HepG2 (cell line): Measurements from ENCODE around the gene FAM76A. TPM values are rescaled to one million over a fixed set of nuclear protein-coding genes. Genes with fewer than 3 reads are reported as not detected.

Source experiments
- ATAC-seq: fragments of 200-7000 bp; cut with Tn5 transposase; 3 replicates; pipeline ENCODE4 v1.9.1; 2020; ENCODE audit warnings: mild to moderate bottlenecking, moderate library complexity
- Bru-seq: library from RNA; stranded (reverse); fragments of 400-500 nt; gene quantifications from one replicate; lab custom pipeline; 2021; lab: Mats Ljungman, UMichigan
- BruChase-seq, 2 experiments: library from RNA; stranded (reverse); fragments of 400-500 nt; gene quantifications; one replicate each; lab custom pipeline; 2021; lab: Mats Ljungman, UMichigan
- BruUV-seq: library from RNA; stranded (reverse); fragments of 400-500 nt; replicated peaks from 2 replicates; lab custom pipeline; 2021; lab: Mats Ljungman, UMichigan
- CTCF ChIA-PET: fragments of 300-600 bp; formaldehyde crosslinking; extraction: SDS; loops from one replicate; lab custom pipeline; 2021; ENCODE audit warnings: low total read pairs, inconsistent platforms, low intra/inter-chr PET ratio; lab: Yijun Ruan, JAX
- POLR2A ChIA-PET: fragments of 350-600 bp; sonication (Branson Sonifier 250); formaldehyde crosslinking; loops from one replicate; lab custom pipeline; 2020; ENCODE audit warnings: antibody characterized with exemption, inconsistent platforms; lab: Yijun Ruan, JAX
- DNase-seq: peaks from one replicate; pipeline ENCODE4 v3.0.0-alpha.2; 2015; ENCODE audit warnings: low spot score
- FAIRE-seq: peaks from 3 replicates; lab custom pipeline; 2011; peaks lifted over from hg19 to GRCh38; lab: Jason Lieb, UNC
- H2AFZ ChIP-seq: one replicate; pipeline ENCODE4 v1.6.1; 2011; ENCODE audit warnings: low read length, inconsistent platforms
- H3K27ac ChIP-seq: fragments of 300-600 bp; 3 replicates; pipeline ENCODE4 v1.8.0; 2011; ENCODE audit warnings: mixed run types, mild to moderate bottlenecking, mixed read lengths, low read length, inconsistent platforms; ENCODE audit not compliant: insufficient read depth; ENCODE audit errors: extremely low read length
- H3K27me3 ChIP-seq, 2 experiments: fragments of 200-600 bp in 1 of 2; 2 replicates in 1 of 2; 3 replicates in 1 of 2; pipeline versions ENCODE4 v1.6.0 to v1.8.0; 2011; ENCODE audit warnings: low read length in 2 of 2, mild to moderate bottlenecking in 2 of 2, moderate library complexity in 2 of 2, inconsistent platforms in 1 of 2; ENCODE audit not compliant: insufficient read depth in 2 of 2, control insufficient read depth in 1 of 2
- H3K36me3 ChIP-seq, 2 experiments: fragments of 200-600 bp in 1 of 2; replicated peaks in 1 of 2; 2 replicates in 1 of 2; 3 replicates in 1 of 2; pipeline versions ENCODE4 v1.5.1 to v1.8.0; 2011; ENCODE audit warnings: low read length in 2 of 2, inconsistent platforms in 1 of 2; ENCODE audit not compliant: insufficient read depth in 2 of 2, control insufficient read depth in 1 of 2
- H3K4me1 ChIP-seq: 2 replicates; pipeline ENCODE4 v1.5.1; 2012; ENCODE audit warnings: low read length, inconsistent platforms; ENCODE audit not compliant: insufficient read depth
- H3K4me2 ChIP-seq: 2 replicates; pipeline ENCODE4 v1.6.0; 2011; ENCODE audit warnings: low read depth, low read length, inconsistent platforms
- H3K4me3 ChIP-seq, 3 experiments: fragments of 200-600 bp in 1 of 3; sonication (generic), shearing (Covaris generic) in 1 of 3; replicated peaks in 1 of 3; 2 replicates each; pipeline ENCODE4 v1.5.1; 2011 to 2016; ENCODE audit warnings: low read length in 3 of 3, inconsistent platforms in 2 of 3, low read depth in 2 of 3, mild to moderate bottlenecking in 2 of 3, control low read depth in 1 of 3, mixed read lengths in 1 of 3; ENCODE audit not compliant: insufficient read depth in 1 of 3
- H3K79me2 ChIP-seq: one replicate; pipeline ENCODE4 v1.6.1; 2011; ENCODE audit warnings: low read length, inconsistent platforms; ENCODE audit not compliant: insufficient read depth
- H3K9ac ChIP-seq: 2 replicates; pipeline ENCODE4 v1.6.0; 2011; ENCODE audit warnings: mild to moderate bottlenecking, low read depth, low read length, inconsistent platforms; ENCODE audit not compliant: insufficient read depth
- H3K9me3 ChIP-seq: 2 replicates; pipeline ENCODE4 v1.5.1; 2012; ENCODE audit warnings: mild to moderate bottlenecking, low read length
- H4K20me1 ChIP-seq: 2 replicates; pipeline ENCODE4 v1.6.0; 2011; ENCODE audit warnings: inconsistent platforms, mild to moderate bottlenecking, low read length, moderate library complexity; ENCODE audit not compliant: insufficient read depth
- DMAP1 ChIP-seq: IDR thresholded peaks from 2 replicates; pipeline ENCODE4 v1.6.1; 2016
- DNMT3B ChIP-seq: conservative IDR thresholded peaks from 2 replicates; pipeline ENCODE4 v1.6.1; 2016; ENCODE audit warnings: missing biosample characterization, control low read depth
- EHMT2 ChIP-seq: fragments of 200-600 bp; sonication (generic); IDR thresholded peaks from 2 replicates; pipeline ENCODE4 v1.7.0; 2017; ENCODE audit warnings: antibody characterized with exemption, low read depth, low read length, borderline replicate concordance
- FIP1L1 ChIP-seq: fragments of 200-400 bp; formaldehyde crosslinking; IDR thresholded peaks from 2 replicates; pipeline ENCODE4 v1.6.1; 2018; ENCODE audit warnings: low read depth, mild to moderate bottlenecking, low read length, moderate library complexity, borderline replicate concordance; ENCODE audit not compliant: insufficient read depth
- MED1 ChIP-seq: sonication (generic); formaldehyde crosslinking; IDR thresholded peaks from 2 replicates; pipeline ENCODE4 v1.4.0; 2020; ENCODE audit warnings: missing genetic modification reagents
- MTF2 ChIP-seq: sonication (generic); formaldehyde crosslinking; IDR thresholded peaks from 2 replicates; pipeline ENCODE4 v1.5.0; 2020; ENCODE audit warnings: missing genetic modification reagents, borderline replicate concordance
- ZFP91 ChIP-seq: sonication (generic); formaldehyde crosslinking; IDR thresholded peaks from 2 replicates; pipeline ENCODE4 v1.9.0; 2022; ENCODE audit warnings: missing genetic modification reagents, mild to moderate bottlenecking, borderline replicate concordance
- ZMAT3 ChIP-seq: sonication (generic); formaldehyde crosslinking; conservative IDR thresholded peaks from 2 replicates; pipeline ENCODE4 v1.7.0; 2021; ENCODE audit warnings: missing genetic modification reagents
- ZMYM2 ChIP-seq: sonication (generic); formaldehyde crosslinking; IDR thresholded peaks from 2 replicates; pipeline ENCODE4 v1.8.0; 2022; ENCODE audit warnings: mild to moderate bottlenecking, missing genetic modification reagents
- ZNF343 ChIP-seq: sonication (generic); formaldehyde crosslinking; IDR thresholded peaks from 2 replicates; pipeline ENCODE4 v1.4.0; 2020; ENCODE audit warnings: mild to moderate bottlenecking, missing genetic modification reagents
- ZNF619 ChIP-seq: sonication (generic); formaldehyde crosslinking; IDR thresholded peaks from 2 replicates; pipeline ENCODE4 v1.4.0; 2020; ENCODE audit warnings: mild to moderate bottlenecking, missing genetic modification reagents
- ZNF788 ChIP-seq: sonication (generic); formaldehyde crosslinking; IDR thresholded peaks from 2 replicates; pipeline ENCODE4 v1.5.0; 2020; ENCODE audit warnings: mild to moderate bottlenecking, missing genetic modification reagents, borderline replicate concordance
- WGBS: methylation state at CpG from one replicate; pipeline ENCODE4 v1.1.6; 2017; ENCODE audit warnings: low lambda C conversion rate; 5-methylcytosine and 5-hydroxymethylcytosine counted together
- in situ Hi-C: cut with HindIII; loops from 2 replicates; pipeline ENCODE4 v1.10.0; 2017; ENCODE audit warnings: low pct_unique_long_range_greater_than_20kb; ENCODE audit not compliant: extremely low pct_ligation_motif_present
- intact Hi-C: fragments of 100-400 bp; cut with micrococcal nuclease; formaldehyde crosslinking; loops from one replicate; pipeline ENCODE4 v1.10.0; 2022; ENCODE audit not compliant: unreplicated experiment
- long read RNA-seq, 2 experiments: library from RNA in 1 of 2; library from polyadenylated mRNA in 1 of 2; stranded (forward) in 1 of 2; unstranded in 1 of 2; transcript quantifications; one replicate each; pipeline ENCODE4 v2.0.0, GENCODE V29; 2019 to 2022
- polyA minus RNA-seq, 3 experiments: library from RNA; depleted of rRNA, polyadenylated mRNA; stranded (reverse); fragments of >200 nt; gene quantifications; 2 replicates each; pipeline ENCODE4 v1.2.3, GENCODE V29; 2011; ENCODE audit warnings: low replicate concordance in 1 of 3
- polyA plus RNA-seq, 8 experiments: library from polyadenylated mRNA; depleted of rRNA in 3 of 8; stranded (reverse) in 7 of 8; unstranded in 1 of 8; fragments of >200 nt; fragmentation: Illumina TruSeq in 4 of 8; extraction: Trizol in 4 of 8; gene quantifications; 2 replicates each; pipeline versions ENCODE4 v1.2.1 to v1.2.3, GENCODE V29; 2011 to 2016; ENCODE audit warnings: low read depth in 4 of 8, missing spikeins in 1 of 8, mixed read lengths in 1 of 8; ENCODE audit not compliant: insufficient read depth in 1 of 8
- total RNA-seq, 5 experiments: library from RNA; depleted of rRNA; stranded (reverse); fragments of >200 nt; fragmentation: Illumina TruSeq; extraction: Trizol; gene quantifications; 2 replicates each; pipeline ENCODE4 v1.2.3, GENCODE V29; 2016; ENCODE audit warnings: low read depth in 1 of 5

FAM76A gene
- total RNA-seq (2016; rRNA removed; fragmentation: Illumina TruSeq; extraction: Trizol) (15.7 and 18.8 TPM in 2 replicates), polyA plus RNA-seq (2011; rRNA removed) (4.2 and 4.6 TPM in 2 replicates), polyA minus RNA-seq (2011; rRNA and poly(A)+ RNA removed; ENCODE audit: low replicate concordance) (4.4 and 5.1 TPM in 2 replicates), Bru-seq, nascent RNA (percentile 54 among the genes with signal in this experiment), BruChase-seq, experiment 1, labeled RNA remaining after a 6-hour chase (percentile 64 among the genes with signal in this experiment), BruChase-seq, experiment 2, labeled RNA remaining after a 2-hour chase (percentile 60 among the genes with signal in this experiment)
- total RNA-seq (2016; cell fraction: cytosol; rRNA removed; fragmentation: Illumina TruSeq; extraction: Trizol; ENCODE audit: low read depth), result 4.5 and 5.0 TPM in 2 replicates
- 15.9 and 19.6 TPM in 2 replicates for total RNA-seq (2016; cell fraction: insoluble cytoplasmic fraction; rRNA removed; fragmentation: Illumina TruSeq; extraction: Trizol)
- total RNA-seq (2016; cell fraction: membrane; rRNA removed; fragmentation: Illumina TruSeq; extraction: Trizol), result 11.5 and 13.7 TPM in 2 replicates
- 9.9 and 11.7 TPM in 2 replicates for total RNA-seq (2016; cell fraction: nucleus; rRNA removed; fragmentation: Illumina TruSeq; extraction: Trizol)
- polyA plus RNA-seq (2011; cell fraction: cytosol; rRNA removed), result 2.1 and 3.9 TPM in 2 replicates
- polyA plus RNA-seq (2011; cell fraction: nucleus; rRNA removed), result 4.1 and 5.8 TPM in 2 replicates
- 4.9 and 5.9 TPM in 2 replicates for polyA plus RNA-seq (2012)
- 1.9 and 2.3 TPM in 2 replicates for polyA plus RNA-seq (2016; cell fraction: cytosol; fragmentation: Illumina TruSeq; extraction: Trizol; ENCODE audit: low read depth)
- polyA plus RNA-seq (2016; cell fraction: insoluble cytoplasmic fraction; fragmentation: Illumina TruSeq; extraction: Trizol; ENCODE audit: low read depth), result 11.7 and 12.5 TPM in 2 replicates
- 2.9 and 4.4 TPM in 2 replicates for polyA plus RNA-seq (2016; cell fraction: membrane; fragmentation: Illumina TruSeq; extraction: Trizol; ENCODE audit: low read depth)
- 14.7 and 19.0 TPM in 2 replicates for polyA plus RNA-seq (2016; cell fraction: nucleus; fragmentation: Illumina TruSeq; extraction: Trizol; ENCODE audit: insufficient read depth, low read depth)
- 5.9 and 8.0 TPM in 2 replicates for polyA minus RNA-seq (2011; cell fraction: cytosol; rRNA and poly(A)+ RNA removed)
- polyA minus RNA-seq (2011; cell fraction: nucleus; rRNA and poly(A)+ RNA removed), result 10.9 and 18.0 TPM in 2 replicates
- long read RNA-seq, experiment 1, transcript FAM76A-204 (9 exons, 3,567 nt), result major isoform, 5 of 31 reads
- long read RNA-seq, experiment 1, partial matches to known transcripts, result 2 of 31 reads
- long read RNA-seq, experiment 1, other reads (novel, unspliced or antisense), result 24 of 31 reads
- long read RNA-seq, experiment 2, partial matches to known transcripts, result 0 of 5 reads
- long read RNA-seq, experiment 2, other reads (novel, unspliced or antisense), result 5 of 5 reads

DNA sequence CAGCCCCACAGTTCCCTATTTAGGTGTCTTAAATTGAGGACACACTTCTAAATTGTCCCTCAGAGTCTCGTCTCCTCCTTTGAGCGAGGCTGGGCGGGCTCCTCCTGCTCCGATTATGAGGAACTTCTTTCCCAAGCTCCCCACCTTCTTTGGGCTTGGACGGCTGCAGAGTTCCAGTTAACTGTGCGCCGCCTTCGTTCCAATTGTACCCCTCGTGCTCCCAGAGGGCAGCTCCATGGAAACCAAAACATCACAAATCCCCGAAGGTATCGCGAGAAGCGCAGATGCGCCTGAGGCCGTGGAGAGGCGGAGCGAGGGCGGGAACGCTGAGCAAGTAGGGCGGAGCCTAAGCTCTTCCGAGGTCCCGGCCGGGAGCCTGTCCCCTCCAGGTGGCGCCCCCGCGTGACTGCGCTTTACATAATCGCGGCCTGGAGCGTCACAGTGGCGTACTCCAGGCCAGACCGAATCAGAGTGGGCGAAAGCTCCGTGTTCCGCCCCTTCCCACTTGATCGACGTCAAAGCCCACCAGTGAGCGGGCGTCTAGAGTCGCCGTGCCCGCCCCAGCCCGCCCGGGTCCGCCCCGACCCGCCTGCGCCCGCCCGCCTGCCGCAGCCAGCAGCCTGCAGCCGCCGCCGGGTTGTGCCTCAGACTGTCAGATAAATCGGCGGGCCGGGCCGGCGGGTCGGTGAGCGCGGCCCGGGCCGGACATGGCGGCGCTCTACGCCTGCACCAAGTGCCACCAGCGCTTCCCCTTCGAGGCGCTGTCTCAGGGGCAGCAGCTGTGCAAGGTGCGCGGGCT, at the start of gene FAM76A:
Gene FAM76A, plus strand, starts transcription at position 588 of the 799 bp plus-strand sequence. Its CDS starts 120 bp downstream, at position 708.
- no peaks in the 10 kb centered on the region for H3K27me3 ChIP-seq
- whole genome bisulfite sequencing, result 12% methylated on average over 14 of the region's 72 CpGs
- H3K9me3 ChIP-seq, result no peaks in the 10 kb centered on the region
- ChIA-PET CTCF (interaction anchor here (0.6 kb wide), 1 partner anchor 117 kb away, joined by 3 read pairs; no protein-coding TSS in a partner anchor), POLR2A (interaction anchor here (0.6 to 2.0 kb wide), 16 partner anchors 12 to 780 kb away, joined by 3 to 27 read pairs (median 6); partner anchors contain the start of genes IFI6, PPP1R8, RCC1 and STX12)
- peaks cover 1 to 3% of the 10 kb centered on the region in 2 experiments; a peak in 2 of 5 replicates for H3K36me3 ChIP-seq
- H3K4me2 ChIP-seq, result peak within 1 kb of the TSS; percentile 88
- peak; percentile 97 for DNase-seq
- no peaks in the 10 kb centered on the region for H4K20me1 ChIP-seq
- peak within 1 kb of the TSS; percentile 4 for H2AFZ ChIP-seq
- no TSS peak for BruUV-seq
- H3K27ac ChIP-seq, result peak within 1 kb of the TSS; percentile 99
- H3K79me2 ChIP-seq, result peaks cover 7% of the 10 kb centered on the region
- peak; percentile 94 for ATAC-seq
- peak within 1 kb of the TSS; percentile 84 to 99 (median 91) for H3K4me3 ChIP-seq
- peaks cover 33% of the 10 kb centered on the region for H3K4me1 ChIP-seq
- in situ Hi-C loops, result no loop called here
- H3K9ac ChIP-seq, result peak within 1 kb of the TSS; percentile 90
- FAIRE-seq, result peak; percentile 95
- intact Hi-C loops, result loop anchor here (2.0 kb wide), 1 partner anchor 47 kb away; the partner anchor contains the start of gene STX12
- TF ChIP-seq ZNF343 (CRISPR knock-in tag) (no peak), ZNF788 (CRISPR knock-in tag) (peak; percentile 47; the same call in 1 of the 2 replicates), ZFP91 (CRISPR knock-in tag) (peak; percentile 73; the same call in 1 of the 2 replicates), DNMT3B (CRISPR knock-in tag) (0 out of 2 replicates have a peak, but pooled peaks have one; percentile 24), DMAP1 (peak; percentile 73), FIP1L1 (no peak), EHMT2 (peak; percentile 49; the same call in 1 of the 2 replicates), ZMYM2 (CRISPR knock-in tag) (0 out of 2 replicates have a peak, but pooled peaks have one; percentile 32), ZNF619 (no peak), ZMAT3 (CRISPR knock-in tag) (0 out of 2 replicates have a peak, but pooled peaks have one; percentile 24), MTF2 (CRISPR knock-in tag) (no peak), MED1 (CRISPR knock-in tag) (peak; percentile 50; the same call in 1 of the 2 replicates)
